A673 (cell line): ENCODE results near the gene LPAR2. TPM values are rescaled to one million over a fixed set of nuclear protein-coding genes. Genes with fewer than 3 reads are reported as not detected.

Experiments used
- BruUV-seq: library from RNA; stranded (reverse); fragments of 400-500 nt; replicated peaks from 2 replicates; lab custom pipeline; 2021; lab: Mats Ljungman, UMichigan
- CTCF ChIA-PET: fragments of 300-600 bp; sonication (Branson Sonifier 250); formaldehyde crosslinking; loops from one replicate; lab custom pipeline; 2022; ENCODE audit warnings: antibody characterized with exemption; lab: Charles Lee
- POLR2A ChIA-PET: fragments of 300-600 bp; sonication (Branson Sonifier 250); formaldehyde crosslinking; loops from one replicate; lab custom pipeline; 2022; ENCODE audit warnings: antibody characterized with exemption; ENCODE audit not compliant: low non-redundant PET; lab: Charles Lee
- DNase-seq: peaks from one replicate; pipeline ENCODE4 v3.0.0-alpha.2; 2015; ENCODE audit warnings: low spot score
- H3K27ac ChIP-seq: fragments of 200-600 bp; sonication (generic); 2 replicates; pipeline ENCODE4 v1.5.1; 2016; ENCODE audit warnings: mixed run types, low read depth, mild to moderate bottlenecking, mixed read lengths, antibody characterized with exemption, low read length; ENCODE audit not compliant: poor library complexity, severe bottlenecking
- H3K27me3 ChIP-seq: fragments of 200-600 bp; sonication (generic); replicated peaks from 2 replicates; pipeline ENCODE4 v1.6.1; 2017; ENCODE audit warnings: mixed run types, low read depth, mild to moderate bottlenecking, mixed read lengths, antibody characterized with exemption, low read length; ENCODE audit not compliant: insufficient read depth, poor library complexity
- H3K36me3 ChIP-seq: fragments of 200-600 bp; sonication (generic); 2 replicates; pipeline ENCODE4 v1.6.1; 2016; ENCODE audit warnings: mixed run types, mild to moderate bottlenecking, mixed read lengths, antibody characterized with exemption, low read length; ENCODE audit not compliant: insufficient read depth, poor library complexity, severe bottlenecking
- H3K4me1 ChIP-seq: fragments of 200-600 bp; sonication (generic); 2 replicates; pipeline ENCODE4 v1.6.1; 2017; ENCODE audit warnings: mixed run types, mild to moderate bottlenecking, mixed read lengths, antibody characterized with exemption, low read length; ENCODE audit not compliant: insufficient read depth, poor library complexity, severe bottlenecking
- H3K4me3 ChIP-seq: fragments of 200-600 bp; sonication (generic); 2 replicates; pipeline ENCODE4 v1.5.1; 2016; ENCODE audit warnings: low read depth, mixed run types, mild to moderate bottlenecking, mixed read lengths, low read length; ENCODE audit not compliant: poor library complexity, severe bottlenecking
- H3K9me3 ChIP-seq: fragments of 200-600 bp; sonication (generic); 2 replicates; pipeline ENCODE4 v1.6.1; 2016; ENCODE audit warnings: mixed run types, low read depth, mild to moderate bottlenecking, mixed read lengths, antibody characterized with exemption, low read length; ENCODE audit not compliant: poor library complexity, severe bottlenecking
- EZH2 ChIP-seq: fragments of 200-600 bp; sonication (generic); IDR thresholded peaks from 2 replicates; pipeline ENCODE4 v1.6.1; 2017; ENCODE audit warnings: borderline replicate concordance, low read depth, mild to moderate bottlenecking, mixed read lengths, antibody characterized with exemption, low read length; ENCODE audit not compliant: poor library complexity, severe bottlenecking
- intact Hi-C: fragments of 100-400 bp; cut with micrococcal nuclease; formaldehyde crosslinking; loops from one replicate; pipeline ENCODE4 v1.10.0; 2022; ENCODE audit not compliant: unreplicated experiment
- total RNA-seq: library from RNA; stranded (reverse); gene quantifications from 2 replicates; pipeline ENCODE4 v1.2.3, GENCODE V29; 2021
- TF ChIP-seq, protein P1 (sequence below): fragments of 300-800, 200-600 bp; sonication (generic); conservative IDR thresholded peaks from 2 replicates; pipeline ENCODE4 v1.5.1; 2017; ENCODE audit warnings: low read depth, mild to moderate bottlenecking, antibody characterized with exemption, low read length, moderate library complexity, mixed read lengths

Gene LPAR2
- total RNA-seq, 1 experiment from 2014 or later: 17.2 TPM

GRCh38 chr19:19584356-19584755, 43.7 kb downstream of the LPAR2 start:
- Histone ChIP-seq H3K27me3 (no peaks in the 10 kb centered on the region), H3K27ac (no peak overlapping the region), H3K9me3 (no peaks in the 10 kb centered on the region), H3K36me3 (no peaks in the 10 kb centered on the region), H3K4me3 (no peak overlapping the region), H3K4me1 (no peaks in the 10 kb centered on the region)
- intact Hi-C loops: no loop called here
- POLR2A ChIA-PET: no interaction called here
- no peak for DNase-seq
- CTCF ChIA-PET: no interaction called here
- BruUV-seq: no TSS peak
- TF ChIP-seq EZH2: no peak
- TF ChIP-seq, protein P1, sequence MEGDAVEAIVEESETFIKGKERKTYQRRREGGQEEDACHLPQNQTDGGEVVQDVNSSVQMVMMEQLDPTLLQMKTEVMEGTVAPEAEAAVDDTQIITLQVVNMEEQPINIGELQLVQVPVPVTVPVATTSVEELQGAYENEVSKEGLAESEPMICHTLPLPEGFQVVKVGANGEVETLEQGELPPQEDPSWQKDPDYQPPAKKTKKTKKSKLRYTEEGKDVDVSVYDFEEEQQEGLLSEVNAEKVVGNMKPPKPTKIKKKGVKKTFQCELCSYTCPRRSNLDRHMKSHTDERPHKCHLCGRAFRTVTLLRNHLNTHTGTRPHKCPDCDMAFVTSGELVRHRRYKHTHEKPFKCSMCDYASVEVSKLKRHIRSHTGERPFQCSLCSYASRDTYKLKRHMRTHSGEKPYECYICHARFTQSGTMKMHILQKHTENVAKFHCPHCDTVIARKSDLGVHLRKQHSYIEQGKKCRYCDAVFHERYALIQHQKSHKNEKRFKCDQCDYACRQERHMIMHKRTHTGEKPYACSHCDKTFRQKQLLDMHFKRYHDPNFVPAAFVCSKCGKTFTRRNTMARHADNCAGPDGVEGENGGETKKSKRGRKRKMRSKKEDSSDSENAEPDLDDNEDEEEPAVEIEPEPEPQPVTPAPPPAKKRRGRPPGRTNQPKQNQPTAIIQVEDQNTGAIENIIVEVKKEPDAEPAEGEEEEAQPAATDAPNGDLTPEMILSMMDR: no peak

GRCh38 chr19:19582471-19582870, 45.5 kb downstream of the LPAR2 start:
- no peak for TF ChIP-seq EZH2
- TF ChIP-seq, protein P1: no peak
- no peak overlapping the region for H3K27ac ChIP-seq
- no peaks in the 10 kb centered on the region for H3K4me1 ChIP-seq
- no peaks in the 10 kb centered on the region for H3K9me3 ChIP-seq
- intact Hi-C loops: no loop called here
- DNase-seq: no peak
- H3K36me3 ChIP-seq: no peaks in the 10 kb centered on the region
- ChIA-PET POLR2A (no interaction called here), CTCF (interaction anchor here (1.1 kb wide), 1 partner anchor 28 kb away, joined by 3 read pairs; no protein-coding TSS in a partner anchor)
- BruUV-seq: no TSS peak
- no peaks in the 10 kb centered on the region for H3K27me3 ChIP-seq
- H3K4me3 ChIP-seq: no peak overlapping the region

GRCh38 chr19:19581391-19581790, 46.6 kb downstream of the LPAR2 start:
- Histone ChIP-seq H3K9me3 (no peaks in the 10 kb centered on the region), H3K36me3 (no peaks in the 10 kb centered on the region), H3K4me3 (no peak overlapping the region), H3K27ac (no peak overlapping the region), H3K27me3 (no peaks in the 10 kb centered on the region), H3K4me1 (no peaks in the 10 kb centered on the region)
- no peak for DNase-seq
- ChIA-PET POLR2A (no interaction called here), CTCF (no interaction called here)
- no TSS peak for BruUV-seq
- intact Hi-C loops: no loop called here
- TF ChIP-seq EZH2: no peak
- TF ChIP-seq, protein P1: no peak
